GM23248 (cell line): ENCODE measurements around the gene LTBP3. TPM values are rescaled to one million over a fixed set of nuclear protein-coding genes. Genes with fewer than 3 reads are reported as not detected.
A peak's percentile ranks its signal among the peaks of the same experiment; 100 is the strongest.

ENCODE experiments used
- DNase-seq: peaks from one replicate; pipeline ENCODE4 v3.0.0-alpha.2; 2015
- H2AFZ ChIP-seq: fragments of 200-600 bp; sonication (generic); 2 replicates; pipeline ENCODE4 v1.6.1; 2016; ENCODE audit warnings: antibody characterized with exemption
- H3F3A ChIP-seq: fragments of 200-600 bp; sonication (generic); 2 replicates; pipeline ENCODE4 v1.6.1; 2016; ENCODE audit warnings: mild to moderate bottlenecking, antibody characterized with exemption, mixed run types; ENCODE audit not compliant: insufficient read depth
- H3K27ac ChIP-seq: fragments of 200-600 bp; sonication (generic); 2 replicates; pipeline ENCODE4 v1.5.1; 2016; ENCODE audit warnings: mild to moderate bottlenecking
- H3K27me3 ChIP-seq: fragments of 200-600 bp; sonication (generic); replicated peaks from 2 replicates; pipeline ENCODE4 v1.6.1; 2016; ENCODE audit warnings: mild to moderate bottlenecking; ENCODE audit not compliant: insufficient read depth
- H3K36me3 ChIP-seq: fragments of 200-600 bp; sonication (generic); 2 replicates; pipeline ENCODE4 v1.6.1; 2016; ENCODE audit warnings: low read depth, mild to moderate bottlenecking
- H3K4me1 ChIP-seq: fragments of 200-600 bp; sonication (generic); 2 replicates; pipeline ENCODE4 v1.6.1; 2016; ENCODE audit warnings: mild to moderate bottlenecking; ENCODE audit not compliant: insufficient read depth
- H3K4me2 ChIP-seq: fragments of 200-600 bp; sonication (generic); one replicate; pipeline ENCODE4 v1.6.1; 2016; ENCODE audit warnings: mild to moderate bottlenecking; ENCODE audit not compliant: unreplicated experiment
- H3K4me3 ChIP-seq: fragments of 200-600 bp; sonication (generic); 2 replicates; pipeline ENCODE4 v1.5.1; 2016; ENCODE audit warnings: mild to moderate bottlenecking
- H3K79me2 ChIP-seq: fragments of 200-600 bp; sonication (generic); 2 replicates; pipeline ENCODE4 v1.6.1; 2016; ENCODE audit warnings: mild to moderate bottlenecking; ENCODE audit not compliant: insufficient read depth
- H3K9ac ChIP-seq: fragments of 200-600 bp; sonication (generic); 2 replicates; pipeline ENCODE4 v1.6.1; 2016; ENCODE audit warnings: mild to moderate bottlenecking
- H3K9me2 ChIP-seq: fragments of 200-600 bp; sonication (generic); 2 replicates; pipeline ENCODE4 v1.6.1; 2016; ENCODE audit warnings: mixed run types, mild to moderate bottlenecking, moderate library complexity; ENCODE audit not compliant: insufficient read depth
- H3K9me3 ChIP-seq: fragments of 200-600 bp; sonication (generic); one replicate; pipeline ENCODE4 v1.6.1; 2017; ENCODE audit warnings: low read depth
- H4K20me1 ChIP-seq: fragments of 200-600 bp; sonication (generic); 2 replicates; pipeline ENCODE4 v1.6.0; 2016; ENCODE audit not compliant: insufficient read depth
- EZH2 ChIP-seq: fragments of 200-600 bp; sonication (generic); IDR thresholded peaks from 2 replicates; pipeline ENCODE4 v1.6.1; 2018; ENCODE audit warnings: antibody characterized with exemption, mild to moderate bottlenecking; ENCODE audit not compliant: insufficient read depth, poor library complexity, severe bottlenecking
- EZH2phosphoT487 ChIP-seq: fragments of 200-600 bp; sonication (generic); IDR thresholded peaks from 2 replicates; pipeline ENCODE4 v1.6.1; 2018; ENCODE audit warnings: antibody characterized with exemption, moderate library complexity, mild to moderate bottlenecking, low read depth; ENCODE audit not compliant: insufficient read depth
- WGBS, 2 experiments: methylation state at CpG; one replicate each; pipeline ENCODE4 v1.1.6; 2015 to 2017; ENCODE audit warnings: low lambda C conversion rate in 2 of 2, low coverage in 1 of 2; ENCODE audit errors: missing lambda C conversion rate in 2 of 2; 5-methylcytosine and 5-hydroxymethylcytosine counted together
- in situ Hi-C: fragments of 300-500 bp; cut with MboI; formaldehyde crosslinking; loops from 2 replicates; pipeline ENCODE4 v1.15.0; 2020
- polyA plus RNA-seq: library from polyadenylated mRNA; unstranded; fragments of >200 nt; fragmentation: Nextera tagmentation; extraction: Ambion mirVana; gene quantifications from 2 replicates; pipeline ENCODE4 v1.2.1, GENCODE V29; 2016
- total RNA-seq: library from RNA; depleted of rRNA; stranded (reverse); fragments of >200 nt; shearing (Covaris generic); gene quantifications from 2 replicates; pipeline ENCODE4 v1.2.3, GENCODE V29; 2014

Gene LTBP3
- total and polyA plus RNA-seq, 2 experiments from 2014 or later: 39.6 to 112 TPM

- Histone ChIP-seq H3K36me3 (peaks cover 51% of the 10 kb centered on the region), H3K27ac (peak within 1 kb of the TSS; percentile 100), H3K4me1 (peaks cover 39% of the 10 kb centered on the region), H3K9me2 (no peaks in the 10 kb centered on the region), H3K79me2 (peaks cover 95% of the 10 kb centered on the region), H3K27me3 (no peaks in the 10 kb centered on the region), H4K20me1 (peaks cover 45% of the 10 kb centered on the region), H3F3A (peaks cover 90% of the 10 kb centered on the region), H3K4me3 (peak within 1 kb of the TSS; percentile 98), H3K4me2 (peak within 1 kb of the TSS; percentile 97), H3K9me3 (no peaks in the 10 kb centered on the region), H2AFZ (no peak within 1 kb of the TSS), H3K9ac (peak within 1 kb of the TSS; percentile 100)
- 1% methylated on average over 24 of the region's 24 CpGs for WGBS, 2 experiments
- peak; percentile 97 for DNase-seq
- TF ChIP-seq EZH2 (no peak), EZH2phosphoT487 (peak; percentile 97)
- in situ Hi-C loops: no loop called here
Measured at GRCh38 chr11:65498977-65499712, 59.0 kb downstream of the LTBP3 start, which contains the start of gene MALAT1. MALAT1 (plus strand) TSS chr11:65499045.

DNA sequence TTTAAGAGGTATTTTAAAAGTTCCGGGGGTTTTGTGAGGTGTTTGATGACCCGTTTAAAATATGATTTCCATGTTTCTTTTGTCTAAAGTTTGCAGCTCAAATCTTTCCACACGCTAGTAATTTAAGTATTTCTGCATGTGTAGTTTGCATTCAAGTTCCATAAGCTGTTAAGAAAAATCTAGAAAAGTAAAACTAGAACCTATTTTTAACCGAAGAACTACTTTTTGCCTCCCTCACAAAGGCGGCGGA is 59.5 kb downstream of the LTBP3 start:
- in situ Hi-C loops: no loop called here
- peak overlapping the region; percentile 97 for H3K4me2 ChIP-seq
- H4K20me1 ChIP-seq: peaks cover 42% of the 10 kb centered on the region
- H3K9ac ChIP-seq: peak overlapping the region; percentile 100
- WGBS, 2 experiments: 1 to 4% methylated on average over 6 of the region's 6 CpGs
- no peaks in the 10 kb centered on the region for H3K9me2 ChIP-seq
- H3K4me1 ChIP-seq: peaks cover 42% of the 10 kb centered on the region
- H3K79me2 ChIP-seq: peaks cover 90% of the 10 kb centered on the region
- H3F3A ChIP-seq: peaks cover 88% of the 10 kb centered on the region
- no peaks in the 10 kb centered on the region for H3K27me3 ChIP-seq
- peaks cover 46% of the 10 kb centered on the region for H3K36me3 ChIP-seq
- H3K9me3 ChIP-seq: no peaks in the 10 kb centered on the region
- H3K4me3 ChIP-seq: peak overlapping the region; percentile 98
- TF ChIP-seq EZH2phosphoT487 (no peak), EZH2 (no peak)
- DNase-seq: no peak
- no peak overlapping the region for H2AFZ ChIP-seq
- H3K27ac ChIP-seq: peak overlapping the region; percentile 100

- Histone ChIP-seq H3K27ac (peak overlapping the region; percentile 100), H3K27me3 (no peaks in the 10 kb centered on the region), H3F3A (peaks cover 88% of the 10 kb centered on the region), H3K4me2 (peak overlapping the region; percentile 97), H3K4me3 (peak overlapping the region; percentile 98), H2AFZ (no peak overlapping the region), H3K36me3 (peaks cover 42% of the 10 kb centered on the region), H3K9me3 (no peaks in the 10 kb centered on the region), H3K9ac (peak overlapping the region; percentile 100), H3K79me2 (peaks cover 85% of the 10 kb centered on the region), H4K20me1 (peaks cover 38% of the 10 kb centered on the region), H3K4me1 (peaks cover 46% of the 10 kb centered on the region), H3K9me2 (no peaks in the 10 kb centered on the region)
- WGBS, 2 experiments: 1 to 3% methylated on average over 22 to 24 of the region's 24 CpGs
- TF ChIP-seq EZH2 (no peak), EZH2phosphoT487 (no peak)
- DNase-seq: peak; percentile 80
- in situ Hi-C loops: no loop called here
Measured at GRCh38 chr11:65498042-65498726, 60.0 kb downstream of the LTBP3 start.

GRCh38 chr11:65497141-65498041 is 60.8 kb downstream of the LTBP3 start:
- peaks cover 77% of the 10 kb centered on the region for H3K79me2 ChIP-seq
- peaks cover 54% of the 10 kb centered on the region for H3K4me1 ChIP-seq
- 0 to 1% methylated on average over 37 to 44 of the region's 61 CpGs for WGBS, 2 experiments
- H3K4me2 ChIP-seq: peak overlapping the region; percentile 97
- no peaks in the 10 kb centered on the region for H3K27me3 ChIP-seq
- peaks cover 30% of the 10 kb centered on the region; the same call in 1 of the 2 replicates for H4K20me1 ChIP-seq
- H2AFZ ChIP-seq: no peak overlapping the region
- H3K4me3 ChIP-seq: peak overlapping the region; percentile 98
- TF ChIP-seq EZH2phosphoT487 (no peak), EZH2 (no peak)
- in situ Hi-C loops: no loop called here
- H3K36me3 ChIP-seq: peaks cover 34% of the 10 kb centered on the region
- peak; percentile 99 for DNase-seq
- H3K27ac ChIP-seq: peak overlapping the region; percentile 100
- peak overlapping the region; percentile 100 for H3K9ac ChIP-seq
- H3K9me2 ChIP-seq: no peaks in the 10 kb centered on the region
- H3K9me3 ChIP-seq: no peaks in the 10 kb centered on the region
- peaks cover 88% of the 10 kb centered on the region for H3F3A ChIP-seq
